ENCODE data around the gene NECTIN1. TPM values are rescaled to one million over a fixed set of nuclear protein-coding genes. Genes with fewer than 3 reads are reported as not detected.

NECTIN1 gene
- polyA plus RNA-seq, 3 donors: 39.6 to 48.6 (median 45.9) TPM

DNA sequence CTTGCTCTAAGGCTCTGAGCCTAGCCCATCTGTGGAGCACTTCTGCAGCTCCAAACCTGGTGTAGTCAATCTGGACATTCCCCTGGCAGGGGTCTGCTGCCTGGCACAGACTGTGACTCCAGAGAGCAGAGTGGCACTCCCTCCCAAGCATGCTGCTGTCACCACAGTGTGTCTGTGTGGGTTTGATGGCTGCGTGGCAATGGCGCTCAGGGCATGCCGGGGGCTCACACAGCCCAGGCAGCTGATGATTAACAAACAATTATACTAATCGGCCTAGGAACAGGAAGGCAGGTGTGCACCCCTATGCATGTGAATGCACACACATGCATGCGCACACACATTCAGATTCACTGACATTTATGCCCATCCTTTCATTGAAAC lies 9.0 kb upstream of the NECTIN1 start:
- DNase-seq: no peak

GRCh38 chr11:119737366-119738058 lies 8.5 kb upstream of the NECTIN1 start:
- DNase-seq: no peak

- DNase-seq: no peak
These were observed 5.8 kb upstream of the NECTIN1 start for GRCh38 chr11:119734788-119735187.

DNA sequence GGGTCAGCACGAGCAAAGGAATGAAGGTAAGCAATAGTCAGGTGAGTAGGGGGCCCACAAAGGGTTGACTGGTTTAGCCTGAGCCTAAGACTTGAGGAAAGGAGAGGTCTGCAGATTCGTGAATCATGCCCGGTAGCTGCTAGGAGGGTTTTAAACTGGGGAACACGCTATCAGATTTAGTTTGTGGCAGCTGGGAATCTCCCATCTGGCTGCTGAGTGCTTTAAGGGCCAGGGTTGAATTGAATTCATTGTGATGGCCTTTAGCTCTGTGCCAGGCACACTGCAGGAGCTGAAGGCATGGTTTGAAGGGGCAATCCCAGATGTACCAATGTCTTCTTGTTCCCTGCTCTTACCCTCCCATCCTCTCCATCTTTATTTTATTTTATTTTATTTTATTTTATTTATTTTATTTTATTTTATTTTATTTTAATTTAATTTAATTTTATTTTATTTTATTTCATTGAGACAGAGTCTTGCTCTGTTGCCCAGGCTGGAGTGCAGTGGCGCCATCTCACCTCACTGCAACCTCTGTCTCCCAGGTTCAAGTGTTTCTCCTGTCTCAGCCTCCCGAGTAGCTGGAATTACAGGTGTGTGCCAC lies 1.9 kb upstream of the NECTIN1 start:
- no peak for DNase-seq

DNA sequence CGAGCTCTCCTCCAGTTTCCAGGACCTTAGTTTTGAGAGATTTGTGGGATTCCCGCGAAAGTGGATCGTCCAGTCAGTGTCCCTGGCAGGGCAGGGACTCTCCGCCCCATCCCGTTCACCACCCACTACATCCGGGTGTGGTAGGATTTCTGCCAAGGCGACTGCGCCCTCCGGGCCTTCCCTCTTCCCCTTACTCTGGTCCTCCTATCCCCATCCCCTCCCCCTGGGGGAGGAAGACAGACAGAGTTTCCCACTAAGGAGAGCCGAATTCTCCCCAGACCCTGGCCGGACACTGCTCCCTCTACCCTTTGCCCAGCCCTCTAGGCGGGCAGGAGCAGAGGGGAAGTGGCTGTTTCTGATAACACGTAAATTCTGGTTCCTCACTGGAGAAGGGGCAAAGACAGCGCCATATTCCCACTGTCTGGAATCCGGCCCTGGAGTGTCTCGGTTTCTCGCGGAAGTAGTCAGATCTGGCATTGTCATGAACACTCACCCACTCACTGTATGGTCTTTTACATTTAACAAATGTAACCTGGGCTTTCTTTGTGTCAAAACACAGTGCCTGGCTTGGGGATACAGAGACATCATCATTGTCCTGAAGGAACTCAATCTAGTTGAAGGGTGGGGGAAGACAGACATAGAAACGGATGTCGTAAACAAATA lies 1.1 kb upstream of the NECTIN1 start:
- no peak for DNase-seq

DNA sequence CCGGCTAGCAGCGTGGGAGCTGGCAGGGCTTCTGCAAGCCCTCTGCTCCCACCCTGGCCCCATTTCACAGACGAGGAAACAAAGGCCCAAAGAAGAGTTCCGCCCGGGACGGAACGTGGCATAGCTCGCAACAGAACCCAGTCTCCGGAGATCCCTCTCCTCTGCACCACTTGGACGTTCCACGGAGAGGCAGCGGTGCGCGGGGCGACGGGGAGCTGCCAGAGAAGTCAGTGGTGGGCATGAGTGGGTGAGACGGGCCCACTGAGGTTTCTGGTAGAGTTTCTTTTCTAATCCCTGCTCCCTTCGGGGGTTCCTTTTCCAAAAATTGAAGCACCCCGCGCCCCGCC lies 554 bp upstream of the NECTIN1 start:
- DNase-seq: no peak

DNA sequence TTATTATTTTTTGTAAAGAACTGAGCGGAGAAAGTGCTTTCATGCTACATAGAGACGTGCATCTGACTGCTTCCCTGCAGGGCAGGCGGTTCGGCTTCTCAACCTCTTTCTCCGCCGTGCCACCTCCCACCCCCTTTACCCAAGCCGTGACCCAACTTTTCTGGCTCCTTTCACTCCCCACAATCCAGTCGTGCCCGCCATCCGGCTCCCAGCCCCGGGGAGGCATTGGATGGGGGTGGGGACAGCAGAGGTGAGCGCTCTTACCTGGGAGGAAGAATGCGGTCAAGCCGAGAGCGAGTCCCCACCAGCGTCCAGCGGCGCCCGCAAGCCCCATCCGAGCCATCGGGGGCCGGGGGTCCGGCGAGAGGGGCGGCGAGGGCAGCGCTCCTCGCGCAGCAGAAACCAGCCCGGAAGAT lies 781 bp downstream of the NECTIN1 start:
- no peak for DNase-seq

GRCh38 chr11:119727523-119728151 lies 1.4 kb downstream of the NECTIN1 start:
- DNase-seq: no peak

- no peak for DNase-seq
These were observed 2.1 kb downstream of the NECTIN1 start for GRCh38 chr11:119726585-119727522.

DNA sequence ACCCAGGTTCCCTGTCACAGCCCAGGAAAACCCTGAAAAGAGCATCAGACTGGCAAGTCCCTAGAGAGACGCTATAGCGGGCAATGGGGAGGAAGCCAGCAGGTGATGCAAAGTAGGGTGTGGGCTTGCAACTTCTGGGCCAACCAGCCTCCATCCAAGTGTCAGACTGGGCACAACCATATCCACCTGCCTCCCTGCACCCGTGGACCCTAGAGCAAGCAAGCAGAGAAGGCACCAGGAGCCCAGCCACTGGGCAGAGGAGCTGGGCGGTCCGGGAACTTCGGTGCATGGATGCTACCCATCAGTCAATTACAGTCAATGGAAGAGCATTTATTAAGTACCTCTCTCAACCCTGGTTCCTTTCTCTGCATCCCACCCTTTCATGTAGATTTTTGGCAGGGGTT lies 2.8 kb downstream of the NECTIN1 start:
- DNase-seq: no peak

- no peak for DNase-seq
These were observed 4.0 kb downstream of the NECTIN1 start for GRCh38 chr11:119724956-119725355.

DNA sequence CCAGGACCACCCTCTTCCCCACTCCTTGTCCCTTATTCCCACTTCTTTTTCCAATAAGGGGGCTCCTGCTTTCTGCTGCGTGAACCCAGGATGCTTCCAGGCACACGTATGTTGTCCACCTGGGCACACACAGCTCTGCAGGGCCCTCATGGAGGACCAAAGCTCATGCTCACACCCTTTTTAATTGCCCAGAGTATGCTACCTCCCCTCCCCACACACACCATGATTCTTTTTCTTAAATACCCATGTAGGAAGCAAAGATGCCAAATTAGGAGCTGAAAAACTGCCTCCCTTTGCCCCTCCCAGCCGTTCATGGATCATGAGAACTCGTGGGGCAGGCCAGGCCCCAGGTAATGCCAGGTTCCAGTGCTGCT lies 5.1 kb downstream of the NECTIN1 start:
- DNase-seq: no peak

DNA sequence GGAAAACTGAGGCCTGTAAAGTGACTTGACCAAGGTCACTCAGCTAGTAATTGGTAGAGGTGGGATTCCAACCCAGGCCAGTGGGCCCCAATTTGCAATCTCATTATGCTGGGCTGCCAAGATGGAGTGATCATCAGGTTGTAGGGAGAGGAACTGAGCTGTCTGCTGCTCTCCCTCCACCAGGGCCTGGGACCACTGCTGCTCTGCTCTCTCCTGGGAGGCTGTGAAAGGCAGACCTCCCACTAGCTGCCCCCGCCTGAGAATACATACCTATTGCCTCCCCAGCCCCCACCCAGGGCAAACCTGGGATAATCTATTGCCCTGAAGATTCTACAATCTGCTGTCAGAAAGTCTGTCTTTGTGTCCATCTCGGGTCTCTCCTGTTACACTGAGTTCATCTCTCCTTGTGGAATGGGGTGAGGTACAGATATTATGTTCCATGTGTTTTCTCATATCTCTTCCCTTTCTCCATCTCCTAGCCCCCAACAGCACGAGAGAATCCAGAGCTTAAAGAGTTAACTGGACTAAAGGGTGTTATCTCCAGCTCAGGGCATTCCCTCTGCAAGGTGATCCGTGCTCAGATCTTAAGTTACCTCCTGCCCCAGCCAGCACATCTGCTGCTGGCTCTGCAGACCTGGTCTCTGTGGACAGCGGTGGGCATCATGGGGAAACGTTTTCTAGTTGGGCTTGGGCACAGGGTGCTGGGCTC lies 5.6 kb downstream of the NECTIN1 start:
- DNase-seq: no peak

DNA sequence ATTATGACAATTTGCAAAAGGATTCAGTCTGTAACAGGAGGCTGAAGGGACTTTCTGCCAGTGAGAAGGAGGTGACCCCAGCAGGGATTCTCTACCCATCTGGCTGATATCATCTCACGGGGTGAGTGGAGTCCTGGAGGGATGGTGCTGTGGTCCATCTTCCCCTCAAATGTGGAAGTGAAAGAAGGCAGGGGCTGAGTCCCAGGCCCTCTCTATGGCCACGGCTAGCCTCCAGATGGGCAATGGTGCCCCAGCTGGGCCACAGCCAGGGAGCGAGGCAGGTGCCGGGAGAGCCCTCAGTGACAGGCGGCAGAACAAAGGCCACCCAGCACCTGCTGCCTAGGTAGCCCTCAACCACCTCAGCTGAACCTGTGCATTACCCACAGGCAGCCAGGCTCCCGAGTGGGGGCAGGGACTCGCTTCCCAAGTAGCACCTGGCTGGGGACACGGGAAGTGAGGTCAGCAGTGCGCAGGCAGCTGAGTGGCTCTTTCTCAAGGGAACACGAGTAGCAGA lies 6.7 kb downstream of the NECTIN1 start:
- no peak for DNase-seq

DNA sequence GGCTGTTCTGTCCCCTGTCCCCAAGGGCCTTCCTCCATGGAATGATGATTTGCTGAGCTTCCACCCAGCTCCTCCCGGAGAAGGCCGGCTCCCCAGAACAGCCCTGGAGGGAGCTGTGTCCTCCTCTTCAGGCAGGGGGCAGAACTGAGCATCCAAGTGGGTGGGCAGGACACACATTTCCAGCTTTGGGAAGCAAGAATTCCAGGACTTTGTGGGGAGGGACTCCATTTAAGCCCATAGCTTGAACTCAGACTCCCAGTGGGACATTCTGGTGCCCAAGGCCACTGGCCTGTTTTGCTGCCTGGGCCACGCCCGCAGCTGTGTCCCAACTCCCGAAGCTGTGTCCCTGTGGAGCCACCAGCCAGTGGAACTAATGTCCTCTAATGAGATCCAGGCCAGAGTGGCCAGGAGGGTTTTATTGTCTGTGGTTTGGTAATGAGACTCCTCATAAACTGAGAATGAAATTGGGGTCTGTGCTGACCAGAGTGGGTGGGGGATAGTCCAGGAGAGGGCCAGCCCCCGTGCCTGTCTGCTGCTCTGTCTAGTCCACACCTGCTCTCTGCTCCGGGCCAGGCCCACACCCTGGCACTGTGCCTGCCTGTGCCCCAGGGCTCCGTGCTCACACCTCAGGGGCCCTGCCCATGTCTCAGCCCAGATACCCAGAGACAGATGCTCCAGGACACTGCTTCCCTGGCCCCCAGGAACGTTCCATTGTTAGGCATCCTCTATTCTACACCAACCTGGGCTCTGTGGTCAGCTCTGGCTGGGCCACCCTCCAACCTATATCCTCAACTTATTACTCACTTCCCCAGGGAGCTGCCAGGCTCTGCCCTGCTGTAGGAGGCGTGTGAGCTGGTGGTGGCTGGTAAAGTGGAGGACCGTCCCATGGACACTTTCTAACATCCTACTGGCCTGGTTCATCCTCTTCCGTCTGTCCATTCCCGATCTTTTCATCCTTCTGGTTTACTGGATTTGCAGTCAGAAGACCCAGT lies 7.6 kb downstream of the NECTIN1 start:
- no peak for DNase-seq

DNA sequence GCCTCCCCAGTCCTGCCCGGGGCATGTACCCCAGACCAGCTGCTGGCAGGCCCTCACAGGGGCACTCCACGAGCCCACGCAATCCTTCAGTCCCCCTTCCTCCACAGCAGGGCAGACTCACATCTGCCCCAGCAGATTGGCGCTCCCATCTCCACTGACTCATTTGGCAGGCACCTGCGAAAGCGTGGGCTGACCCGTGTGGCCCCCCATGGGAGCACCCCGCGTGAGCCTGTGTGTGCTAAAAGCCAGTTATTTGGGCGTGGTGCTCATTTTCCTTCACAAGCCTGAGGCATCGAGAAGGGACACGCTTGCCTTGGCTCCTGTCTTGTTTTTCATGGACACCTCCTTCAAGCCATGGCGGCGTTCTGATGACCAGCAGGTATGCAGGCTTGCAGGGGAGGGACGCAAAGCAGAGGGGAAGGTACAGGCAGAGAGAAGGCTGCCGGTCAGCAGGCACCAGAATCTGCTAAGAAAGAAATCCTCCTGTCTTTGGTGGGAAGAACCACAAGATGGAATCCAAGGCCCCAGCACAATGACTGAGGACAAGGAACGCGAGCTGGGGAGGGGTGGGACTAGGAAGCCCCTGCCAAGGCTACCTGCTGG lies 8.6 kb downstream of the NECTIN1 start:
- no peak for DNase-seq

GRCh38 chr11:119717839-119718534 lies 11.0 kb downstream of the NECTIN1 start:
- no peak for DNase-seq
